ENCODE results near the gene ADGRG6. TPM values are rescaled to one million over a fixed set of nuclear protein-coding genes. Genes with fewer than 3 reads are reported as not detected.

The ADGRG6 gene
- total and polyA plus RNA-seq, 2 donors (not counting 3 experiments of a cell fraction or from before 2014, with no cell fraction given), result 99.3 to 166 TPM

DNA sequence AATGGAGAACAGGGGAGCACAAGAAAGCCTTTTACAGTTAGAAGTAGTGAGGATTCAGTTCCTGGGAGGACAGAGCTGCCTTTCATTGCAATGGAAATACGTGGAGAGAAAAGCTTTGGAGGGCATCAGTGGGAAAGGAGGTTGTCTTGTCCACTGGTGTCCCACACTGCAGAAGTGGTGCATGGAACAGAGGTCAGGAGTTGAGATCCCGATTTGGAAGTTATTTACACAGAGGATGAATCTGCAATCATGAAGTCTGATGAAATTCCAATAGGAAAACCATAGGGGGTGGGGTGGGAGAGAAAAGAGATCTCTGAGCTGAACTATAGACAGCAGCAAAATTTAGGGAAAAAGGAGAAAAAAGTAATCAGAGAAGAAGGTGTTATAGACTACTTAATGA, 33.6 kb downstream of the ADGRG6 start:
- Histone ChIP-seq H3K9ac (replicated peaks; ENCODE audit: extremely low read depth, insufficient read depth, low read length) (no peak overlapping the region), H3K9me3 (replicated peaks; ENCODE audit: control insufficient read depth, insufficient read depth, low read length) (no peaks in the 10 kb centered on the region), H3K36me3 (ENCODE audit: control insufficient read depth in 2 of 2, extremely low read depth in 1 of 2, insufficient read depth in 2 of 2, low read length in 2 of 2) (no peaks in the 10 kb centered on the region), H3K9me1 (replicated peaks; ENCODE audit: control insufficient read depth, extremely low read depth, insufficient read depth, low read length) (no peaks in the 10 kb centered on the region), H4K20me1 (replicated peaks; ENCODE audit: control insufficient read depth, extremely low read depth, insufficient read depth, low read length) (no peaks in the 10 kb centered on the region), H3K27ac (ENCODE audit: insufficient read depth, low read depth, low read length) (no peak overlapping the region), H3K27me3 (ENCODE audit: control insufficient read depth in 2 of 2, insufficient read depth in 2 of 2, low read length in 2 of 2) (no peaks in the 10 kb centered on the region), H3K4me1 (ENCODE audit: control insufficient read depth, extremely low read depth, insufficient read depth, low read length) (peaks cover 42% of the 10 kb centered on the region), H3K79me2 (ENCODE audit: control insufficient read depth, insufficient read depth, low read length) (peaks cover 64% of the 10 kb centered on the region), H3K4me2 (ENCODE audit: insufficient read depth, low read length) (no peak overlapping the region), H2AFZ (ENCODE audit: low read depth, low read length) (no peak overlapping the region), H3K4me3 (replicated peaks in 1 of 3; ENCODE audit: insufficient read depth in 1 of 3, low read depth in 1 of 3, low read length in 3 of 3) (no peak overlapping the region)
- TF ChIP-seq MYC (IDR thresholded peaks at IDR 0.05; ENCODE audit: low read depth, low read length), result no peak
- TF ChIP-seq, protein P1, sequence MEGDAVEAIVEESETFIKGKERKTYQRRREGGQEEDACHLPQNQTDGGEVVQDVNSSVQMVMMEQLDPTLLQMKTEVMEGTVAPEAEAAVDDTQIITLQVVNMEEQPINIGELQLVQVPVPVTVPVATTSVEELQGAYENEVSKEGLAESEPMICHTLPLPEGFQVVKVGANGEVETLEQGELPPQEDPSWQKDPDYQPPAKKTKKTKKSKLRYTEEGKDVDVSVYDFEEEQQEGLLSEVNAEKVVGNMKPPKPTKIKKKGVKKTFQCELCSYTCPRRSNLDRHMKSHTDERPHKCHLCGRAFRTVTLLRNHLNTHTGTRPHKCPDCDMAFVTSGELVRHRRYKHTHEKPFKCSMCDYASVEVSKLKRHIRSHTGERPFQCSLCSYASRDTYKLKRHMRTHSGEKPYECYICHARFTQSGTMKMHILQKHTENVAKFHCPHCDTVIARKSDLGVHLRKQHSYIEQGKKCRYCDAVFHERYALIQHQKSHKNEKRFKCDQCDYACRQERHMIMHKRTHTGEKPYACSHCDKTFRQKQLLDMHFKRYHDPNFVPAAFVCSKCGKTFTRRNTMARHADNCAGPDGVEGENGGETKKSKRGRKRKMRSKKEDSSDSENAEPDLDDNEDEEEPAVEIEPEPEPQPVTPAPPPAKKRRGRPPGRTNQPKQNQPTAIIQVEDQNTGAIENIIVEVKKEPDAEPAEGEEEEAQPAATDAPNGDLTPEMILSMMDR (IDR thresholded peaks at IDR 0.05; ENCODE audit: extremely low read depth in 1 of 2, insufficient read depth in 1 of 2, low read depth in 1 of 2, low read length in 2 of 2), result no peak
- TF ChIP-seq FOS (IDR thresholded peaks at IDR 0.05; ENCODE audit: borderline replicate concordance, insufficient read depth, low read length), result no peak
- TF ChIP-seq EZH2 (IDR thresholded peaks at IDR 0.05; ENCODE audit: borderline replicate concordance, low read depth, low read length, severe bottlenecking), result no peak
- TF ChIP-seq JUN (IDR thresholded peaks at IDR 0.05; ENCODE audit: borderline replicate concordance, insufficient read depth, insufficient read length, low read depth), result no peak
- no peak for TF ChIP-seq POLR2AphosphoS5 (IDR thresholded peaks at IDR 0.05; ENCODE audit: insufficient read depth, low read depth, low read length)
- no peak for TF ChIP-seq GATA2 (IDR thresholded peaks at IDR 0.05; ENCODE audit: insufficient read depth, insufficient read length, low read depth, low read length)
- TF ChIP-seq POLR2A (IDR thresholded peaks at IDR 0.05; ENCODE audit: low read depth, low read length), result no peak
- TF ChIP-seq, protein P2, sequence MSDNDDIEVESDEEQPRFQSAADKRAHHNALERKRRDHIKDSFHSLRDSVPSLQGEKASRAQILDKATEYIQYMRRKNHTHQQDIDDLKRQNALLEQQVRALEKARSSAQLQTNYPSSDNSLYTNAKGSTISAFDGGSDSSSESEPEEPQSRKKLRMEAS (IDR thresholded peaks at IDR 0.05; ENCODE audit: insufficient read depth, insufficient read length), result no peak
- FAIRE-seq (no peak), DNase-seq (ENCODE audit: low read depth, low spot score) (no peak)
- ChIA-PET POLR2A (interaction anchor here (0.6 to 1.2 kb wide), 2 partner anchors 10 to 892 kb away, joined by 3 read pairs; no protein-coding TSS in a partner anchor), CTCF (no interaction called here)
- dilution Hi-C loops (cut with MboI; ENCODE audit: extremely low pct_ligation_motif_present, low sequenced_read_pairs), result no loop called here
- no TSS peak for BruUV-seq (replicated peaks)
- intact Hi-C loops (cut with micrococcal nuclease), result no loop called here

All from endothelial cell of umbilical vein (primary cell).